ENCODE data around the gene LRMDA.

The LRMDA gene

GRCh38 chr10:76497666-76498065 is 1066.2 kb downstream of the LRMDA start:
- Histone ChIP-seq H3K9me2 (replicated peaks; ENCODE audit: insufficient read depth, low read length) (no peaks in the 10 kb centered on the region), H3K9ac (ENCODE audit: low read length) (no peak overlapping the region), H4K20me1 (ENCODE audit: low read depth, low read length) (no peaks in the 10 kb centered on the region), H3K4me3 (ENCODE audit: insufficient read depth, low read length, poor library complexity, severe bottlenecking) (no peak overlapping the region), H3K36me3 (ENCODE audit: low read length) (no peaks in the 10 kb centered on the region), H3K27ac (ENCODE audit: low read depth, low read length) (no peak overlapping the region), H3F3A (ENCODE audit: insufficient read depth) (no peaks in the 10 kb centered on the region), H3K9me3 (ENCODE audit: insufficient read depth, low read length) (no peaks in the 10 kb centered on the region), H3K27me3 (ENCODE audit: low read length) (no peaks in the 10 kb centered on the region), H2AFZ (ENCODE audit: low read depth, low read length, severe bottlenecking) (no peak overlapping the region), H3K79me2 (ENCODE audit: insufficient read depth, low read length) (no peaks in the 10 kb centered on the region), H3K4me2 (ENCODE audit: low read depth, low read length, poor library complexity, severe bottlenecking) (no peak overlapping the region)
- no peak for TF ChIP-seq CTCF (IDR thresholded peaks at IDR 0.05; ENCODE audit: insufficient read depth, low read length, poor library complexity, severe bottlenecking)
- TF ChIP-seq EZH2phosphoT487 (conservative IDR thresholded peaks at IDR 0.05; ENCODE audit: low read length): no peak

GRCh38 chr10:76504823-76505222 is 1073.4 kb downstream of the LRMDA start:
- Histone ChIP-seq H3K27ac (ENCODE audit: low read depth, low read length) (no peak overlapping the region), H3K9me3 (ENCODE audit: insufficient read depth, low read length) (no peaks in the 10 kb centered on the region), H3F3A (ENCODE audit: insufficient read depth) (no peaks in the 10 kb centered on the region), H3K9ac (ENCODE audit: low read length) (no peak overlapping the region), H4K20me1 (ENCODE audit: low read depth, low read length) (no peaks in the 10 kb centered on the region), H2AFZ (ENCODE audit: low read depth, low read length, severe bottlenecking) (no peak overlapping the region), H3K79me2 (ENCODE audit: insufficient read depth, low read length) (no peaks in the 10 kb centered on the region), H3K4me2 (ENCODE audit: low read depth, low read length, poor library complexity, severe bottlenecking) (no peak overlapping the region), H3K9me2 (replicated peaks; ENCODE audit: insufficient read depth, low read length) (no peaks in the 10 kb centered on the region), H3K36me3 (ENCODE audit: low read length) (no peaks in the 10 kb centered on the region), H3K4me3 (ENCODE audit: insufficient read depth, low read length, poor library complexity, severe bottlenecking) (no peak overlapping the region), H3K27me3 (ENCODE audit: low read length) (no peaks in the 10 kb centered on the region)
- TF ChIP-seq EZH2phosphoT487 (conservative IDR thresholded peaks at IDR 0.05; ENCODE audit: low read length) (no peak), CTCF (IDR thresholded peaks at IDR 0.05; ENCODE audit: insufficient read depth, low read length, poor library complexity, severe bottlenecking) (no peak)

DNA sequence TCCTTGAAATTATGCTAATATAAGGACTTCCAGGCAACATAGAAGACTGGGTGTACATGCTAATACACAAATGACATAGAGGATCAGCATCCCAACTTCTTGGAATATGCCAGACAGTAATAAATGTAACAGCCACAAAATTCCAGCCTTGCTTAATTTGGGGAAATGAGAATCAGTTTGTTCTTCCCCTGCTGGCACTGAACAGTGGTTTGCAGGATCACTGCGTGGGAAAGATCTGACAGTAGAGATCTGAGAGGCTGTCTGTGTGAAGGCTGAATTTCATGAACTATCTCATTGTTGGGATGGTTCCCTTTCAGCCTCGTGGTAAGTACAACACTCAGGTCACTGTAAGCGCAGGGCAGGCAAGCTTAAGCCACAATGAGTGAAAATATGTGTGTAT is 1078.0 kb downstream of the LRMDA start:
- TF ChIP-seq CTCF (IDR thresholded peaks at IDR 0.05; ENCODE audit: insufficient read depth, low read length, poor library complexity, severe bottlenecking) (no peak), EZH2phosphoT487 (conservative IDR thresholded peaks at IDR 0.05; ENCODE audit: low read length) (no peak)
- Histone ChIP-seq H3K27ac (ENCODE audit: low read depth, low read length) (no peak overlapping the region), H3K9me3 (ENCODE audit: insufficient read depth, low read length) (no peaks in the 10 kb centered on the region), H3K27me3 (ENCODE audit: low read length) (no peaks in the 10 kb centered on the region), H3K4me2 (ENCODE audit: low read depth, low read length, poor library complexity, severe bottlenecking) (no peak overlapping the region), H2AFZ (ENCODE audit: low read depth, low read length, severe bottlenecking) (no peak overlapping the region), H3F3A (ENCODE audit: insufficient read depth) (no peaks in the 10 kb centered on the region), H3K9ac (ENCODE audit: low read length) (no peak overlapping the region), H3K4me3 (ENCODE audit: insufficient read depth, low read length, poor library complexity, severe bottlenecking) (no peak overlapping the region), H3K79me2 (ENCODE audit: insufficient read depth, low read length) (no peaks in the 10 kb centered on the region), H3K36me3 (ENCODE audit: low read length) (no peaks in the 10 kb centered on the region), H3K9me2 (replicated peaks; ENCODE audit: insufficient read depth, low read length) (no peaks in the 10 kb centered on the region), H4K20me1 (ENCODE audit: low read depth, low read length) (no peaks in the 10 kb centered on the region)

Measured in SU-DHL-6 (cell line).